GM12878 (cell line): ENCODE measurements around the gene PRPF40B. TPM values are rescaled to one million over a fixed set of nuclear protein-coding genes. Genes with fewer than 3 reads are reported as not detected.

ENCODE experiments used
- ATAC-seq: fragments of 200-7000 bp; cut with Tn5 transposase; 3 replicates; pipeline ENCODE4 v1.9.1; 2020; ENCODE audit warnings: mild to moderate bottlenecking, moderate library complexity
- BruUV-seq: library from RNA; stranded (reverse); fragments of 400-500 nt; replicated peaks from 2 replicates; lab custom pipeline; 2021; lab: Mats Ljungman, UMichigan
- CTCF ChIA-PET: fragments of 300-600 bp; sonication (Branson Sonifier 250); formaldehyde crosslinking; extraction: SDS; loops from one replicate; lab custom pipeline; 2021; ENCODE audit warnings: inconsistent platforms; lab: Yijun Ruan, JAX
- POLR2A ChIA-PET: fragments of 350-600 bp; formaldehyde crosslinking; extraction: SDS; loops from one replicate; lab custom pipeline; 2021; ENCODE audit warnings: inconsistent platforms; lab: Charles Lee
- RAD21 ChIA-PET: fragments of 300-600 bp; sonication (Branson Sonifier 250); formaldehyde crosslinking; loops from one replicate; lab custom pipeline; 2023; ENCODE audit warnings: antibody characterized with exemption; ENCODE audit not compliant: unreplicated experiment; lab: Charles Lee
- SMC1A ChIA-PET: fragments of 300-600 bp; sonication (Branson Sonifier 250); formaldehyde crosslinking; loops from one replicate; lab custom pipeline; 2023; ENCODE audit not compliant: unreplicated experiment, uncharacterized antibody; lab: Charles Lee
- DNase-seq: peaks from one replicate; pipeline ENCODE4 v3.0.0-alpha.2; 2011; ENCODE audit warnings: low read depth, low spot score
- FAIRE-seq: peaks from 3 replicates; lab custom pipeline; 2011; peaks lifted over from hg19 to GRCh38; lab: Jason Lieb, UNC
- H2AFZ ChIP-seq: 2 replicates; pipeline ENCODE4 v1.6.0; 2011; ENCODE audit warnings: low read depth, low read length, control low read depth; ENCODE audit not compliant: control insufficient read depth
- H3K27ac ChIP-seq: 2 replicates; pipeline ENCODE4 v1.5.1; 2011; ENCODE audit warnings: control low read depth; ENCODE audit not compliant: control insufficient read depth, insufficient read depth
- H3K27me3 ChIP-seq, 2 experiments: replicated peaks in 1 of 2; 2 replicates each; pipeline versions ENCODE4 v1.6.0 to v1.6.1; 2011; ENCODE audit warnings: low read length in 1 of 2; ENCODE audit not compliant: control insufficient read depth in 2 of 2, insufficient read depth in 2 of 2
- H3K36me3 ChIP-seq, 2 experiments: 2 replicates each; pipeline ENCODE4 v1.5.1; 2011; ENCODE audit warnings: low read length in 1 of 2; ENCODE audit not compliant: control insufficient read depth in 2 of 2, insufficient read depth in 2 of 2
- H3K4me1 ChIP-seq: 2 replicates; pipeline ENCODE4 v1.6.1; 2011; ENCODE audit warnings: mild to moderate bottlenecking, low read length, moderate library complexity, mixed read lengths; ENCODE audit not compliant: control insufficient read depth, insufficient read depth
- H3K4me2 ChIP-seq: 2 replicates; pipeline ENCODE4 v1.6.0; 2011; ENCODE audit warnings: control low read depth; ENCODE audit not compliant: control insufficient read depth, insufficient read depth
- H3K4me3 ChIP-seq: fragments of 200-600 bp; sonication (generic); 2 replicates; pipeline ENCODE4 v1.5.1; 2016
- H3K79me2 ChIP-seq: 2 replicates; pipeline ENCODE4 v1.6.0; 2011; ENCODE audit warnings: low read length; ENCODE audit not compliant: control insufficient read depth, insufficient read depth
- H3K9ac ChIP-seq: 2 replicates; pipeline ENCODE4 v1.8.0; 2011; ENCODE audit warnings: low read length, control low read depth, mixed read lengths; ENCODE audit not compliant: control insufficient read depth, insufficient read depth
- H3K9me3 ChIP-seq: replicated peaks from 3 replicates; pipeline ENCODE4 v1.5.1; 2011; ENCODE audit warnings: mild to moderate bottlenecking, low read length; ENCODE audit not compliant: control insufficient read depth, insufficient read depth
- H4K20me1 ChIP-seq: 2 replicates; pipeline ENCODE4 v1.6.0; 2011; ENCODE audit not compliant: control insufficient read depth, insufficient read depth
- ETV6 ChIP-seq, 2 experiments: fragments of 450-650 bp in 1 of 2; IDR thresholded peaks in 1 of 2; conservative IDR thresholded peaks in 1 of 2; 2 replicates each; pipeline ENCODE4 v1.6.1; 2014; ENCODE audit warnings: antibody characterized with exemption in 1 of 2, borderline replicate concordance in 1 of 2, low read depth in 1 of 2, mild to moderate bottlenecking in 1 of 2, moderate library complexity in 1 of 2
- WGBS: methylation state at CpG from one replicate; pipeline ENCODE4 v1.1.6; 2016; ENCODE audit warnings: low lambda C conversion rate; ENCODE audit not compliant: insufficient replicate concordance, insufficient coverage; ENCODE audit errors: missing lambda C conversion rate; 5-methylcytosine and 5-hydroxymethylcytosine counted together
- in situ Hi-C: fragments of 300-500 bp; cut with MboI; formaldehyde crosslinking; loops from 9 replicates; pipeline ENCODE4 v1.14.3; 2018; ENCODE audit warnings: mixed read lengths
- intact Hi-C: fragments of 100-400 bp; cut with micrococcal nuclease; formaldehyde crosslinking; loops from one replicate; pipeline ENCODE4 v1.14.2; 2022; ENCODE audit not compliant: unreplicated experiment
- polyA plus RNA-seq, 11 experiments: library from polyadenylated mRNA; depleted of rRNA in 4 of 11; unstranded in 6 of 11; stranded (reverse) in 5 of 11; fragments of >200 nt; fragmentation: Nextera tagmentation in 4 of 11; fragmentation: Illumina TruSeq in 1 of 11; extraction: Ambion mirVana in 4 of 11; extraction: Trizol in 1 of 11; gene quantifications; 1 replicate in 1 of 11; 2 replicates in 10 of 11; pipeline versions ENCODE4 v1.2.1 to v1.2.3, GENCODE V29; 2011 to 2016; ENCODE audit warnings: inconsistent platforms in 2 of 11, missing spikeins in 2 of 11, low read depth in 1 of 11
- total RNA-seq, 4 experiments: library from RNA; depleted of rRNA in 3 of 4; stranded (reverse); fragments of >200 nt in 3 of 4; fragmentation: Illumina TruSeq in 1 of 4; extraction: Trizol in 1 of 4; gene quantifications; 2 replicates each; pipeline versions ENCODE4 v1.2.1 to v1.2.3, GENCODE V29; 2013 to 2021
- TF ChIP-seq, protein P1 (sequence below): fragments of 450-650 bp; IDR thresholded peaks from 2 replicates; pipeline ENCODE4 v1.6.1; 2018; ENCODE audit warnings: borderline replicate concordance, mild to moderate bottlenecking; ENCODE audit not compliant: partially characterized antibody

The PRPF40B gene
- total and polyA plus RNA-seq, 10 of the 15 experiments (the other 5 are each of a cell fraction or from before 2014, with no cell fraction given) = 0.31 to 17.9 (median 7.3) TPM

DNA sequence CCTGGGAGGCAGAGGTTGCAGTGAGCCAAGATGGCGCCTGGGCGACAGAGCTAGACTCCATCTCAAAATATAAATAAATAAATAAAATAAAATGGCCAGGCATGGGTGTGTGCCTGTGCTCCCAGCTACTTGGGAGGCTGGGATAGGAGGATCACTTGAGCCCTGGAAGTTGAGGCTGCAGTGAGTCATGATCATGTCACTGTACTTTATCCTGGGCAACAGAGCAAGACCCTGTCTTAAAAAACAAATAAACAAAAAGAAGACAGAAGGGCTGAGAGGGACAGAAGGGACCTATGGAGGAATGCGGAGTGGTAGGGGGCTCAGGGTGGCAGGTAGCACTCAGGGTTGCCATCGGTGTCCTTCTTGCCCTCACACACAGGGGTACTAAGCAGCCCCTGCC, 40.8 kb downstream of the PRPF40B start:
- ChIA-PET RAD21 (interaction anchor here (1.5 to 6.8 kb wide), 8 partner anchors 9 to 40 kb away, joined by 4 to 154 read pairs (median 10); partner anchors contain the start of gene FMNL3), CTCF (interaction anchor here (1.2 to 6.9 kb wide), 8 partner anchors 10 to 54 kb away, joined by 3 to 87 read pairs (median 12); partner anchors contain the start of gene FMNL3), SMC1A (interaction anchor here (1.7 to 6.1 kb wide), 8 partner anchors 8 to 40 kb away, joined by 5 to 162 read pairs (median 22); partner anchors contain the start of gene FMNL3), POLR2A (interaction anchor here (1.3 to 6.9 kb wide), 5 partner anchors 9 to 40 kb away, joined by 4 to 106 read pairs (median 7); partner anchors contain the start of gene FMNL3)
- in situ Hi-C loops = no loop called here
- ATAC-seq (no peak), DNase-seq (no peak), FAIRE-seq (no peak)
- WGBS = 96% methylated on average over 4 of the region's 4 CpGs
- Histone ChIP-seq H3K4me3 (no peak overlapping the region), H3K4me2 (0 out of 2 replicates have a peak overlapping the region, but pooled peaks have one; percentile 0), H3K79me2 (peaks cover 42% of the 10 kb centered on the region), H3K9ac (no peak overlapping the region), H3K4me1 (peaks cover 62% of the 10 kb centered on the region), H4K20me1 (no peaks in the 10 kb centered on the region), H2AFZ (no peak overlapping the region), H3K9me3 (no peaks in the 10 kb centered on the region), H3K27me3 (no peaks in the 10 kb centered on the region), H3K27ac (peak overlapping the region; percentile 86), H3K36me3 (peaks cover 16 to 19% of the 10 kb centered on the region in 2 experiments; a peak in 3 of 4 replicates)
- intact Hi-C loops = no loop called here
- 0 out of 4 replicates have a peak, but pooled peaks of 1 of the 2 experiments have one; percentile 1 for TF ChIP-seq ETV6 (conservative IDR thresholded peaks at IDR 0.05 in 1 of 2, IDR thresholded peaks at IDR 0.05 in 1 of 2; ENCODE audit: borderline replicate concordance in 1 of 2, low read depth in 1 of 2)
- TF ChIP-seq, protein P1, sequence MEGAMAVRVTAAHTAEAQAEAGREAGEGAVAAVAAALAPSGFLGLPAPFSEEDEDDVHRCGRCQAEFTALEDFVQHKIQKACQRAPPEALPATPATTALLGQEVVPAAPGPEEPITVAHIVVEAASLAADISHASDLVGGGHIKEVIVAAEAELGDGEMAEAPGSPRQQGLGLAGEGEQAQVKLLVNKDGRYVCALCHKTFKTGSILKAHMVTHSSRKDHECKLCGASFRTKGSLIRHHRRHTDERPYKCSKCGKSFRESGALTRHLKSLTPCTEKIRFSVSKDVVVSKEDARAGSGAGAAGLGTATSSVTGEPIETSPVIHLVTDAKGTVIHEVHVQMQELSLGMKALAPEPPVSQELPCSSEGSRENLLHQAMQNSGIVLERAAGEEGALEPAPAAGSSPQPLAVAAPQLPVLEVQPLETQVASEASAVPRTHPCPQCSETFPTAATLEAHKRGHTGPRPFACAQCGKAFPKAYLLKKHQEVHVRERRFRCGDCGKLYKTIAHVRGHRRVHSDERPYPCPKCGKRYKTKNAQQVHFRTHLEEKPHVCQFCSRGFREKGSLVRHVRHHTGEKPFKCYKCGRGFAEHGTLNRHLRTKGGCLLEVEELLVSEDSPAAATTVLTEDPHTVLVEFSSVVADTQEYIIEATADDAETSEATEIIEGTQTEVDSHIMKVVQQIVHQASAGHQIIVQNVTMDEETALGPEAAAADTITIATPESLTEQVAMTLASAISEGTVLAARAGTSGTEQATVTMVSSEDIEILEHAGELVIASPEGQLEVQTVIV = no peak
- BruUV-seq = no TSS peak
